SK-N-SH (cell line): ENCODE results near the gene ARHGAP8. TPM values are rescaled to one million over a fixed set of nuclear protein-coding genes. Genes with fewer than 3 reads are reported as not detected.
A peak's percentile ranks its signal among the peaks of the same experiment; 100 is the strongest.
"Not testable (repeated sequence)": the region's sequence is repeated elsewhere in the genome, so short reads cannot be mapped to it uniquely, and the experiment has no call there.

Experiments
- CTCF ChIA-PET: fragments of 300-600, 350-600 bp; formaldehyde crosslinking; extraction: SDS; loops from one replicate; lab custom pipeline; 2021; lab: Yijun Ruan, JAX
- POLR2A ChIA-PET: fragments of 350-600 bp; sonication (Branson Sonifier 250); formaldehyde crosslinking; extraction: SDS; loops from one replicate; lab custom pipeline; 2020; ENCODE audit warnings: antibody characterized with exemption, inconsistent platforms; lab: Yijun Ruan, JAX
- DNase-seq: peaks from one replicate; pipeline ENCODE4 v3.0.0; 2012
- H2AFZ ChIP-seq: fragments of 200-600 bp; sonication (generic); 2 replicates; pipeline ENCODE4 v1.8.1; 2016; ENCODE audit warnings: antibody characterized with exemption, mild to moderate bottlenecking, low read depth
- H3F3A ChIP-seq: fragments of 200-600 bp; sonication (generic); replicated peaks from 2 replicates; pipeline ENCODE3; 2016; ENCODE audit warnings: antibody characterized with exemption, mild to moderate bottlenecking; ENCODE audit not compliant: insufficient read depth
- H3K27ac ChIP-seq, 2 experiments: fragments of 200-500 bp in 1 of 2; fragments of 200-600 bp in 1 of 2; sonication (Bioruptor generic) in 1 of 2; sonication (generic), shearing (Covaris generic) in 1 of 2; 2 replicates each; pipeline versions ENCODE4 v1.5.1 to v1.6.1; 2014 to 2016; ENCODE audit warnings: low read depth in 2 of 2, inconsistent platforms in 1 of 2, low read length in 1 of 2, mild to moderate bottlenecking in 1 of 2, mixed read lengths in 1 of 2
- H3K27me3 ChIP-seq: fragments of 200-600 bp; sonication (generic), shearing (Covaris generic); 2 replicates; pipeline ENCODE4 v1.6.1; 2016; ENCODE audit warnings: mixed run types; ENCODE audit not compliant: insufficient read depth
- H3K36me3 ChIP-seq, 2 experiments: fragments of 200-500 bp in 1 of 2; fragments of 200-600 bp in 1 of 2; sonication (Bioruptor generic) in 1 of 2; sonication (generic) in 1 of 2; replicated peaks in 1 of 2; 2 replicates each; pipeline versions ENCODE3 to v1.5.1; 2014 to 2016; ENCODE audit warnings: low read length in 1 of 2, mild to moderate bottlenecking in 1 of 2; ENCODE audit not compliant: insufficient read depth in 2 of 2, control insufficient read depth in 1 of 2
- H3K4me1 ChIP-seq, 2 experiments: fragments of 200-500 bp in 1 of 2; fragments of 200-600 bp in 1 of 2; sonication (Bioruptor generic) in 1 of 2; sonication (generic), shearing (Covaris generic) in 1 of 2; 2 replicates each; pipeline versions ENCODE4 v1.5.1 to v1.6.1; 2014 to 2016; ENCODE audit warnings: low read depth in 1 of 2, low read length in 1 of 2, mixed run types in 1 of 2; ENCODE audit not compliant: insufficient read depth in 2 of 2, control insufficient read depth in 1 of 2
- H3K4me2 ChIP-seq: fragments of 200-600 bp; sonication (generic), shearing (Covaris generic); 2 replicates; pipeline ENCODE4 v1.6.1; 2017; ENCODE audit warnings: mixed run types
- H3K4me3 ChIP-seq, 2 experiments: fragments of 200-500 bp in 1 of 2; fragments of 200-600 bp in 1 of 2; sonication (Bioruptor generic) in 1 of 2; sonication (generic), shearing (Covaris generic) in 1 of 2; 2 replicates each; pipeline versions ENCODE4 v1.5.1 to v1.8.1; 2014 to 2016; ENCODE audit warnings: low read depth in 2 of 2, inconsistent platforms in 1 of 2, low read length in 1 of 2, mild to moderate bottlenecking in 1 of 2, mixed read lengths in 1 of 2, moderate library complexity in 1 of 2
- H3K79me2 ChIP-seq: fragments of 200-600 bp; sonication (generic); 2 replicates; pipeline ENCODE4 v1.8.1; 2017; ENCODE audit warnings: mild to moderate bottlenecking; ENCODE audit not compliant: insufficient read depth
- H3K9ac ChIP-seq: fragments of 200-600 bp; sonication (generic); 2 replicates; pipeline ENCODE4 v1.6.1; 2017; ENCODE audit warnings: mixed run types
- H3K9me2 ChIP-seq: fragments of 200-600 bp; sonication (generic); 2 replicates; pipeline ENCODE4 v1.6.1; 2017; ENCODE audit warnings: mixed run types
- H3K9me3 ChIP-seq: fragments of 200-600 bp; sonication (generic); 2 replicates; pipeline ENCODE4 v1.6.1; 2017; ENCODE audit warnings: mixed run types, mild to moderate bottlenecking, moderate library complexity
- H4K20me1 ChIP-seq: fragments of 200-600 bp; sonication (generic); 2 replicates; pipeline ENCODE4 v1.6.1; 2017; ENCODE audit warnings: mild to moderate bottlenecking, mixed run types; ENCODE audit not compliant: insufficient read depth
- GATA2 ChIP-seq: sonication (generic); formaldehyde crosslinking; IDR thresholded peaks from 2 replicates; pipeline ENCODE4 v1.5.0; 2020; ENCODE audit warnings: mild to moderate bottlenecking, missing genetic modification reagents
- MEF2A ChIP-seq: IDR thresholded peaks from 2 replicates; pipeline ENCODE4 v1.4.0; 2012; ENCODE audit warnings: low read depth, borderline replicate concordance
- NFIC ChIP-seq: IDR thresholded peaks from 2 replicates; pipeline ENCODE4 v1.4.0; 2012; ENCODE audit warnings: borderline replicate concordance
- POLR2AphosphoS5 ChIP-seq: IDR thresholded peaks from 2 replicates; pipeline ENCODE4 v1.6.1; 2012; ENCODE audit warnings: low read depth, low read length
- RCOR1 ChIP-seq: fragments of 150-350 bp; IDR thresholded peaks from 2 replicates; pipeline ENCODE4 v1.6.1; 2017; ENCODE audit warnings: antibody characterized with exemption, low read length
- TCF12 ChIP-seq: IDR thresholded peaks from 2 replicates; pipeline ENCODE4 v1.4.0; 2012
- TEAD4 ChIP-seq: IDR thresholded peaks from 2 replicates; pipeline ENCODE4 v1.4.0; 2012; ENCODE audit warnings: mild to moderate bottlenecking, borderline replicate concordance; ENCODE audit not compliant: insufficient read depth
- ZBTB33 ChIP-seq: IDR thresholded peaks from 2 replicates; pipeline ENCODE4 v1.4.0; 2012; ENCODE audit warnings: low read depth, borderline replicate concordance
- WGBS: methylation state at CpG from one replicate; pipeline ENCODE4 v1.1.6; 2017; ENCODE audit warnings: low lambda C conversion rate; 5-methylcytosine and 5-hydroxymethylcytosine counted together
- polyA plus RNA-seq, 3 experiments: library from polyadenylated mRNA; depleted of rRNA; stranded (reverse); fragments of >200 nt; gene quantifications; 2 replicates each; pipeline ENCODE4 v1.2.3, GENCODE V29; 2012

ARHGAP8 gene
- polyA plus RNA-seq, 1 of the 3 experiments (the other 2 are of a cell fraction): 0.08 TPM

DNA sequence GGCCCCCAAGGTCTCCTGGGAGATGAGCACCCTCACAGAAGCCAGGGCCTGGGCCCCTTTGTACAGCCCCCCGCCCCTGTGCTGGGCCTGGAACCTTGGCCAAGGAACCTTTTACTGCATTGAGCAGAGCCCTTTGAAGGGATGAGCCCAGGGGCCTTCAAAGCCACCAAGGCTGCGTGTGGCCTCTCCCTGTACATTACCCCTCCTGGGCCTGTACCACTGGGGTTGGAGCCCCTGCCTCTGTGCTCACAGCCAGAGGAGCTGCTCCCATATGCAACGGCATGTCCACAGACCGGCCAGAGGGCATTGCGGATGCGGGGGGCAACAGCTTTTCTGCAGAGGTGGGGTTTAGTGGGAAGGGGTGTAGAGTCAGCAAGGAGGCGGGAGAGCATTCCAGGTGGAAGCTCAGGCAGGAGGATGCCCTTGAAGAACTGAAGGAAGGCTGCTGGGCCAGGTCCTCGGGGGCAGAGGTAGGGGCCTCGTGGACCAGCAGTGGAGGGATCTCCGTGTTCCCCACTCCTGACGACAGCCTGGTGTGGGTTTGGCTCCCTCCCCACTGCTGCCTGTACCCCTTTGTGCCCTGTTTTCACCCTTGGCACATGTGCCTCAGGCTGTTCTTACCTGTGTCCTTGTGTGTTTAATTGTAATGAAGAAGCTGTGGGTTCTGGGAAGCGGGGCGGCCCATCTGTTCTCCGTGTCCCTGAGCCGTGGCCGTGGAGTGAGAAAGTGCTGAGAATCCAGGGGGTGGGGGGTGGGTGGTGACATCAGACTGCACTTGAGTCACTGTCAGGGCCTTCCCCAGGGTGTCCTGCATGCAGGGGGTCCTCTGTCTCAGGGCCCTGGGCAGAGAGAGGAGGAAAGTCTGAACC lies 46.9 kb downstream of the ARHGAP8 start:
- H2AFZ ChIP-seq: no peak overlapping the region
- DNase-seq: no peak
- H3K4me1 ChIP-seq: peaks cover 0 to 19% of the 10 kb centered on the region in 2 experiments; a peak in 1 of 4 replicates
- ChIA-PET POLR2A (no interaction called here), CTCF (interaction anchor here (1.0 to 1.5 kb wide), 3 partner anchors 9 to 64 kb away, joined by 3 to 4 read pairs (median 3); no protein-coding TSS in a partner anchor)
- no peaks in the 10 kb centered on the region for H3K9me3 ChIP-seq
- peaks cover 11% of the 10 kb centered on the region; the same call in 1 of the 2 replicates for H3K27me3 ChIP-seq
- H3K79me2 ChIP-seq: no peaks in the 10 kb centered on the region
- H3K36me3 ChIP-seq: no peaks in the 10 kb centered on the region
- H3K9ac ChIP-seq: no peak overlapping the region
- H3K27ac ChIP-seq: no peak overlapping the region
- H3K9me2 ChIP-seq: no peaks in the 10 kb centered on the region
- TF ChIP-seq TCF12 (no peak), NFIC (no peak), TEAD4 (no peak), MEF2A (no peak), ZBTB33 (no peak), POLR2AphosphoS5 (no peak)
- no peaks in the 10 kb centered on the region for H3F3A ChIP-seq
- H3K4me2 ChIP-seq: no peak overlapping the region
- H3K4me3 ChIP-seq: no peak overlapping the region
- no peaks in the 10 kb centered on the region for H4K20me1 ChIP-seq
- 78% methylated on average over 11 of the region's 16 CpGs for WGBS

DNA sequence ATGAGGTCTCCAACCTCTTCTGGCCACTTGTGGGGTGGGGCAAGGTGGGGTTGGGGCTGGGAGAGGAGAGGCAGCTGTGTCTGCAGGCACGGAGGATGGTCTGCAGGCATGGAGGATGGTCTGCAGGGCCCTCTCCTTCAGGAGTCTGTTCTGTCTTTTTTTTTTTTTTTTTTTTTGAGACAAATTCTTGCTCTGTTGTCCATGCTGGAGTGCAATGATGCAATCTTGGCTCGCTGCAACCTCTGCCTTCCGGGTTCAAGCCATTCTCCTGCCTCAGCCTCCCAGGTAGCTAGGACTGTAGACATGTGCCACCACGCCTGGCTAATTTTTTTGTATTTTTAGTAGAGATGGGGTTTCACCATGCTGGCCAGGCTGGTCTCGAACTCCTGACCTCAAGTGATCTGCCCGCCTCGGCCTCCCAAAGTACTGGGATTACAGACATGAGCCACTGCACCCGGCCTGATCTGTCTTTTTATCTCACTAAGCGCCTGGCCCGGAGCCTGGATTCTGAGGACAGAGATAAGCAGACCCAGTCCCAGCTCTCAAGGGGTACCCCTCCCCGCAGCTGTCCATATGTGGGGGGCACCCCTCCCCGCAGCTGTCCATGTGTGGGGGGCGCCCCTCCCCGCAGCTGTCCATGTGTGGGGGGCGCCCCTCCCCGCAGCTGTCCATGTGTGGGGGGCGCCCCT lies 47.7 kb downstream of the ARHGAP8 start:
- H3K36me3 ChIP-seq, H3K4me3 ChIP-seq, H3K9ac ChIP-seq, H3F3A ChIP-seq, H3K9me3 ChIP-seq, H3K79me2 ChIP-seq, H3K9me2 ChIP-seq, H3K4me2 ChIP-seq, H3K27ac ChIP-seq, POLR2A ChIA-PET, H4K20me1 ChIP-seq, H2AFZ ChIP-seq: not testable (repeated sequence)
- peak; percentile 76 for DNase-seq
- CTCF ChIA-PET: interaction anchor here (1.0 kb wide), 1 partner anchor 65 kb away, joined by 3 read pairs; no protein-coding TSS in a partner anchor
- Histone ChIP-seq H3K4me1 (peaks cover 0 to 19% of the 10 kb centered on the region in 2 experiments; a peak in 1 of 4 replicates), H3K27me3 (peaks cover 11% of the 10 kb centered on the region; the same call in 1 of the 2 replicates)
- 0 out of 2 replicates have a peak, but pooled peaks have one; percentile 35 for TF ChIP-seq RCOR1
- TF ChIP-seq GATA2 (CRISPR knock-in tag): peak; percentile 83
- WGBS: 37% methylated on average over 11 of the region's 17 CpGs
